NCI-H187 treated with DMSO at 0.1 percent for 48 hours (cell line): Measurements from ENCODE around the gene HSPA12B.

Experiments used
- DNase-seq: peaks from one replicate; lab custom pipeline; 2025; lab: John Stamatoyannopoulos, UW

The HSPA12B gene

GRCh38 chr20:3705491-3705969, 27.0 kb upstream of the HSPA12B start:
- no peak for DNase-seq

GRCh38 chr20:3705970-3706739, 26.3 kb upstream of the HSPA12B start:
- no peak for DNase-seq

DNA sequence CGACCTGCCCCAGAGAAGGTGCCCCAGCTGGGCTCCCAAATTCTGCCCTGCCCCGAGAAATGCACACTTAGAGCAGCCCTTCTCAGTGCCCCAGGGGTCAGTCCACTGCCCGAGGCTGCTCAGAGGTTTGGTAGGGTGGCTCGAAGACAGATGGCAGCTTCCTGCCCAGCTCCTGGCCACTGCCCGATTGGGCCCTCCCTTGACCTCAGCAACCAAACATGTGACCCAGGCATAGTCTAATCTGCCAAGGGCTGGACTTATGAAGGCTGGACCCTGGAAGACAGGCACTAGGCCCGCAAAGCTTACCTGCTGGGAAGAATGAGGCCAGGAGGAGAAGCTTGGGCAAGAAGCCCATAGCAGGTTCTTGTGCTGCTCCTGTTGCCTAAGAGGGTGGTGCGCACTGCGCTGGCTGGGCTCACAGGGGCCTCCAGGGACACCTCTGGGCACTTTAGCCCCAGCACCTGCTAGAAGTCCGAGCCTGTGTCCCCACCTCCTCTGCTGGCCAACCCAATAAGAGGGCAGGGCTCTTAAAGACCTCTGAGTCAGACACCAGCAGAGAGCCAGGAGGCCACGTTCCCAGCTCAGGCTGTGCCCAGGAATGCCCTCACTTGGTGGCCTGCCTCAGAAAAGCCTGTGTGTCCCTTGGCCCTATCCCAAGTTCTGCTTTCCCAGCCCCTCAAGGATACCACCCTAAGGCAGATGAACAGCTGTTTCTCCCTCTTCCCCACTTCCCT, 25.5 kb upstream of the HSPA12B start:
- DNase-seq: no peak

DNA sequence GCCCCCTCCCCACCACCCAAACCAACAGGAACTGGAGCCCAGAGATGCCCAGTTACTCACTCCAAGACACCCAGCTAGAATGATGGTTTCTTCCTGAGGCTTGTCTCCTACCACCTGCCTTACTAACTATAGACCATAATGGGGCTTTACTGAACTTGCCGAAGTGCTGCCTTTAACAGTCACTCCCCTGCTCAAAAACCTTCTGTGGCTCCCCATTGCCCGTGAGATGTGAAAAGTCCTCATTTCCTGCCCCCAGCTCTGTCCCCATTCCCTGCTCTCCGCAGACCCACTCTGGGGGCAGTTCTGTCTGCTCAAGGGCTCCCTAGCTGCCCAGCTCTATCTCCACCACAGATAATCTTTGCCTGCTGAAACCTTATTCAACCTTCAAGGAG, 25.0 kb upstream of the HSPA12B start:
- no peak for DNase-seq

GRCh38 chr20:3710011-3710466, 22.4 kb upstream of the HSPA12B start:
- DNase-seq: no peak

DNA sequence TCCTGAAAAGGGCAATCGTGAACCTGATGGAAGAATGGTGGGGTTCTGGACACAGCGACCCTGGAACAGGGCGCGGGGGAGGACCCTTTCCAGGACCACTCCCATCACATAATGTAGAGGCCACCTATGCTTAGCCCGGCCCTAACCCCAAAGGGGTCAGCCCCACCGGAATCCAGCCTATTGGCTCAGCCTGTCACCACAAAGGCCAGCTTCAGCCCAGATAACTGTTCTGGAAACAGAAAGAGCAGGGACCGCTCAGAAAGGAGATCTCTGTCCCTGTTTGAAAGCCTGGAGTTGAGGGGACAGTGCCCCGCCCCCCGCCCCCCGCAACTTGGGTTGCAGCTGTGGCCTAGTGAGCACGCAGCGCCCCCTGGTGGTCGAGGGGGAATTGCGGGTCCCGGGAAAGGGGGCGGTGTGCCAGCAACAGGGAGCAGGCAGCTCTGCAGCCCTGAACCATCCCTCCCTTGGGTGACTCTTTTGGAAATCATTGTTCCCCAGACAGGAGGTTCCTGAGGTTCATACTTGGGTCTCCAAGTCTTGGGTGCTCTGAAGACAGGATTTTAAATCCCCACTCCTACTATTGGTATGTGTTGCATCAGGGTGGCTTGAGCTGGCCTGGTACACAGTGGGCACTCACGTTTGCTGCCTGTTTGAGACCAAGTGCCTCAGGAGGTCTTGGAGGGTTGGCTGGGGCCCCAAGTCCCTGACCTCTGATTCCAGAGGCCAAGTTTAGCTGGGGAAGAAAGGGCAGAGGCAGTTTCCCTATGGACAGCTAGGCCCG, 21.6 kb upstream of the HSPA12B start:
- no peak for DNase-seq

DNA sequence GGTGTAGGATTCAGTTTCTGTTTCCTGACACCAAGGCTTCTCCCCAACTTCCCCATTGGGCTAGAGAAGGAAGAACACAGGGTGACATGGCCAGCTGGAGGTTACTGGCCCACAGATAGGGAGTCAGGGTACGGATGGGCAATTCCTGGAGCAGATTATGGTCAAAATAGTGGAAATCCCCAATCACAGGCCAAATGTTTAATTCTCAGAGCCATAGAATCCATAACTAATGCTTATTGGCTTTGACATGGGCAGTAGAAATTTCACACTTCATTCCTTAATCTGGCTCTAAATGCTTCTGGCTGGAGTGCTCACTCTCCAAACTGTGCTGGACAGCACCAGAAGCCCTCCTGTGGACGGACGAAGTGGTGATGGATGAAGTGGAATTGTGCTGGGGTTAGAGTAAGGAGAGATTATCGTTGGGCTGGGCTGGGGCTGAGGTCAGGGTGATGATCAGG, 21.0 kb upstream of the HSPA12B start:
- DNase-seq: no peak

GRCh38 chr20:3712279-3712873, 20.1 kb upstream of the HSPA12B start, which contains the start of gene SIGLEC1:
TSS of gene SIGLEC1 (minus strand) at chr20:3712600. CDS start at chr20:3707128, 5,472 bp downstream.
- no peak for DNase-seq

- no peak for DNase-seq
These were observed 18.4 kb upstream of the HSPA12B start for GRCh38 chr20:3714092-3714491.

DNA sequence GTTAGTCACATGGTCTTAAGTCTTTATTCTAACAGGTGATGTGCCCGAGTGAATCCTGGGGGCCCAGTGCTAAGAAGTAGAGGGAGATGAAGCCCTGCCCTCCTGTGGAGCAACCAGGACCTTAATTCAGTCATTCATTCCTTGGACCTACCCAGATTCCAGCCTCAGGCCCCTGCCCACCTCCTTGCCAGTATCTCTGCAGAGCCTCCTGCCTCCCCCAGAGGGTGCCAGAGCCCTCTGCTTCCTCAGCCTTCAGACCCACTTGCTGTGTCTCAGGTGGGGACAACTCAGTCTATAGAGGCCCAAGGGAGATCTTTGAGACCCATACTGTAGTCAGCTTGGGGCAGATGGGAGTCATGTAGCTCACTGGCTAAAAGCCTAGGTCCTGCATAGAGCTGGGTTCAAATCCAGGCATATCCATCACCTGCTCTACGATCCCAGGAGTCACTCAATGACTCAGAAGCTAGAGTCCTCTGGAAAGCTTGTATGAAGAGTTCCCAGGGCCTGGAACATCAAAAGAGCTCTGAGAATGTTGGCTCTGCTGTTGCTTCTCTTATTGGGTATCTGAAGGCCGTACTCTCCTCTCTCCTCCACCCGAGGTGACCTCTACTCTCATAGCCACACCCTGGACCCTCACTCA, 16.2 kb upstream of the HSPA12B start:
- DNase-seq: no peak

DNA sequence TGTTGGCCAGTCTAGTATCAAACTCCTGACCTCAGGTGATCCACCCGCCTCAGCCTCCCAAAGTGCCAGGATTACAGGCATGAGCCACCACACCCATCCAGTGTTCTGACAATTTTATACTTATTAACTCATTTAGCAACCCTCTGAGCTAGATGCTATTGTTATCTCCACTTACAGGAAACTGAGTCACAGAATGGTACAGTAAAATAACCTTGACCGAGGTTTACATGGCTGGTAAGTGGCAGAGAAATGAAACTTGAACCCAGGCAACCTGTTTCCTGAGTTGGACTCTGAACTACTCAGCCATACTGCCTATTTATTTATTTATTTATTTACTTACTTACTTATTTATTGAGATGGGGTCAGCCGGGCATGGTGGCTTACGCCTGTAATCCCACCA, 13.4 kb upstream of the HSPA12B start:
- no peak for DNase-seq

DNA sequence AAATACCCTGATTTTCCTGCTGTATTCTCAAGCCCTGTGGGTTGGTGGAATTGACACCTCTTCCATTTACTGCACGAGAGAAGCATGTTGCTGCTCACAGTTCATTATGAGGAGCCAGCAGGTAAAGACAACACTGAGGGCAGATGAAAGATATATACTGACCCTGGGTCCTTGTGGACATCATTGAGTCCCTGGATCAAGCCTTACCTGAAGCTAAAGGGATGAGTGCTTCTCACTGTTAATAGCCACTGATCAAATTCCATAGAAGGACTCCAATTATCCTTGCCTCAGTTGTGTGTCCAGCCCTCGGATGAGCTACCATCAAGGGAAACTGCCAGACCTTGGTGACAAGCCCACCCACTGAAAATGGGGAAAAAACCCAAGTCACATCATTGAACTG, 12.4 kb upstream of the HSPA12B start:
- no peak for DNase-seq

DNA sequence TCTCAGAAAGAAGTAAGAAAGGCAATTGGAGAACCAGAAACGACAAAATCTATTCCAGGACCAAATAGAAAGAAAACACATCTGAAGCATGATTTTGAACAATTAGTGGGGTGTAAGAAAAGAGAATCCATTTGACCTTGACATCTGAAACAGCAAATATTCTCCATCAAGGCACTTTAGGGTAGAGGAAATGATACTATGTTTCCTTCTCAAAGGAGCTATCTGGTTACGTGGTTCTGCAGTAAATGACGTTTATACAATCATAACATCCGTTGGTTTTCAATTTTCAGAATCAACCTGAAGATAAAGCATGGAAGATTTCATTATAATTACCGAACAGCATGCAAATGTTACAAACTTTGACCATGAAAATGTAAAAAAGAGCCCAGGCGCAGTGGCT, 11.9 kb upstream of the HSPA12B start:
- no peak for DNase-seq

GRCh38 chr20:3721912-3722311, 10.6 kb upstream of the HSPA12B start:
- no peak for DNase-seq

GRCh38 chr20:3723284-3723683, 9.2 kb upstream of the HSPA12B start:
- DNase-seq: no peak

DNA sequence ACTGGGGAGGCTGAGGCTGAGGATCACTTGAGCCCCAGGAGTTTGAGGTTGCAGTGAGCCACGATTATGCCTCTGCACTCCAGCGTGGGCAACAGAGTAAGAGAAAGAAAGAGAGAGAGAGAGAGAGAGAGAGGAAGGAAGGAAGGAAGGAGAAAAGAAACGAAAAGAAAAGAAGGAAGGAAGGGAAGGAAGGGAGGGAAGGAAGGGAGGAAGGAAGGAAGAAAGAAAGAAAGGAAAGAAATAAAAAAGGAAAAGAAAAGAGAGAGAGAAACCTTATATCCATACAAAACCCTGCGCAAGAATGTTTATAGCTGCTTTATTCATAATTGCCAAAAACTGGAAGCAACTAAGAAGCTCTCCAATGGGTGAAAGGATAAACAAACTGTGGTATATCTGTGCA, 8.1 kb upstream of the HSPA12B start:
- DNase-seq: no peak

DNA sequence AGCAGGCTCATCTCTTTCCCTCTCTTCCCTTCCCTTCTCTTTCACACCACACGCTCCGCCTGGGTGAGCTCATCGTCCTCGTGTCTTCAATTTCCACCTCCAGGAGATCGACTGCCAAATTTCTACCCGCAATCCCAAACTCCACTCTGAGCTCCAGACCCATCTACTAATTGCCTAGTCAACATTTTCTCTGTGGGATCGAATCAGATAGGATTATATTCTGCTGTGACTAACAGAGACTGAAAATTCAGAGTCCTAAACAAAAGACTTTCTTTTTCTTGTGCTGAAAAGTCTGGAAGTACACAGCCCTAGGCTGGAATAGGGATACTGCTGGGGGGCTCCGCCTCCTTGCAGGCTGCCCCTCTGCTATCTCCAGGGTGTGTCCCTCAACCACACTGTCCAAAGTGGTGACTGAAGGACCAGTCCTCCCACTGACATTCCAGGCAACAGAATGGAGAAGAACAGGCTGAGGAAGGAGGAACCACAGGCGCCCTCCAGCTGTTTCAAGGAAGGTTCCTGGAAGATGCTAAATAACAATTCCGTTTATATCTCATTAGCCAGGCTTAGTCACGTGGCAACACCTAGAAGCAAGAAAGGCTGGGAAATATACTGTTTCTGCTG, 5.0 kb upstream of the HSPA12B start:
- DNase-seq: no peak

DNA sequence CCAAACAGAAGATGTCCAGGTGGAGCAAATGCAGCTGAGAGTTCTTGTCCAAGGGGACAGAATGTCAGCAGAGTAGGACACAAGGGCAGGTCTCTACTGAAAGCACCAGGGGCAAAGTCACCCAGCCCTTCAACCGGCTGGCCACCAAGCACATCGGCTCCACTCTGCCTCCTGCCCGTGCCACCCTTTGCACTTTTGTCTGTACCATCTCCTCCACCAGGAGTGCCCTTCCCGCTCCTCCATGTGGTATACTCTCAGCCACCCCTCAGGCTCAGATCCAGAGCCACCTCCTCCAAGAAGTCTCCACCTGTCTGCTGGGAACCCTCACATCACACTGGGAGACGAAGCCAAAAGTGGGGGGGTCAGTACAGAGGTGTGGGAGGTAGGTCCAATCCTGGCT, 4.1 kb upstream of the HSPA12B start:
- no peak for DNase-seq

DNA sequence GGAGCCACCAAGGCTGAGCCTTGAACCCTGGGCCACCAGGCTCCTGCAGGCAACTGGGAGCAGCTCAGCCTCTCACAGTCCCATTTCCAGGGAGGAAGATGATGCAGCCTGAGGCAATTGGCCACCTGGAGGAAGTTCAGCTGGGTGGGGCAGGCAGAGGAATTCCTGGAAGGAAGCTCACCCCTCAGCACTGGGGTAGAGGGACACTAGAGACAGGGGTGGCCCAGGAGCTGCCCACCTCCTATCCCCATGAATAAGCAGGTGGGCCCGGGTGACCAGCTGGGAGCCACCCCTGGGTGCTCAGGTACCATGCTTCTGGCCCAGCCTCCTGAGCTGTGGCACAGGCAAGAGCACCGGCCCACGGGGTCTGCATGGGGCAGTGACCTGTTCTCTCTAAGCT, 3.6 kb upstream of the HSPA12B start:
- DNase-seq: no peak

DNA sequence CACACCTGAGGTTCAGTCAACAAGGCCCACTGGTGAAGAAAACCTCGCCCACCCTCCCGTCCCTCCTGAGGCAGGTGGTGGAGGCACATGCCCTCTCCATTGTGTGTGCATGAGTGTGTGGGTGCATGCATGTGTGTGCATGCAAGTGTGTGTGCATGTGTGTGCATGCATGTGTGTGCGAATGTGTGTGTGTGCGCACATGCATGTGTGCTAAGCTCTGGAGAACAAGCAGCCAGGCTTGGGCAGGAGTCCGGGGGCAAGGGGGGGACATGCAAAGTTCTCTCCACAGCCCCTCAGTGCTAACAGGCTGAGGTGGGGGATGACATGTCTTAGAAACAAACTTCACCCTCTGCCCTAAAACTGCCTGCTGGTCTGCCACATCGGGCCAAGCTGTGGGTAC, 3.1 kb upstream of the HSPA12B start:
- DNase-seq: no peak
